Calu3 (cell line): ENCODE measurements around the gene AGBL1. TPM values are rescaled to one million over a fixed set of nuclear protein-coding genes. Genes with fewer than 3 reads are reported as not detected.

ENCODE experiments used
- BruUV-seq: library from RNA; stranded (reverse); fragments of 400-500 nt; replicated peaks from 2 replicates; lab custom pipeline; 2021; lab: Mats Ljungman, UMichigan
- CTCF ChIA-PET: fragments of 300-600 bp; sonication (Branson Sonifier 250); formaldehyde crosslinking; loops from one replicate; lab custom pipeline; 2022; ENCODE audit warnings: antibody characterized with exemption; lab: Charles Lee
- DNase-seq: peaks from one replicate; pipeline ENCODE4 v3.0.0; 2022
- H3K27ac Mint-ChIP-seq: one replicate; pipeline ENCODE4 v1.8.0; 2022; ENCODE audit warnings: mixed read lengths; ENCODE audit not compliant: unreplicated experiment
- H3K27me3 Mint-ChIP-seq: one replicate; pipeline ENCODE4 v1.8.0; 2022; ENCODE audit warnings: mixed read lengths; ENCODE audit not compliant: unreplicated experiment
- H3K36me3 Mint-ChIP-seq: one replicate; pipeline ENCODE4 v1.8.0; 2022; ENCODE audit warnings: mild to moderate bottlenecking, moderate library complexity, mixed read lengths; ENCODE audit not compliant: insufficient read depth, unreplicated experiment
- H3K4me1 Mint-ChIP-seq: one replicate; pipeline ENCODE4 v1.8.0; 2022; ENCODE audit warnings: mild to moderate bottlenecking, low read depth, mixed read lengths; ENCODE audit not compliant: unreplicated experiment
- H3K4me3 Mint-ChIP-seq: one replicate; pipeline ENCODE4 v1.8.0; 2022; ENCODE audit warnings: mild to moderate bottlenecking, low read depth, moderate library complexity, mixed read lengths; ENCODE audit not compliant: unreplicated experiment
- H3K9me3 Mint-ChIP-seq: one replicate; pipeline ENCODE4 v1.8.0; 2022; ENCODE audit warnings: low read depth, mixed read lengths; ENCODE audit not compliant: unreplicated experiment
- CTCF ChIP-seq: fragments of 200-600 bp; IDR thresholded peaks from one replicate; pipeline ENCODE4 v1.8.0; 2022; ENCODE audit warnings: antibody characterized with exemption; ENCODE audit not compliant: unreplicated experiment
- intact Hi-C: fragments of 100-400 bp; cut with micrococcal nuclease; formaldehyde crosslinking; loops from one replicate; pipeline ENCODE4 v1.10.0; 2022; ENCODE audit not compliant: unreplicated experiment
- total RNA-seq: library from RNA; stranded (reverse); gene quantifications from 2 replicates; pipeline ENCODE4 v1.2.3, GENCODE V29; 2022

AGBL1 gene
- total RNA-seq, 1 experiment from 2014 or later, result not detected

DNA sequence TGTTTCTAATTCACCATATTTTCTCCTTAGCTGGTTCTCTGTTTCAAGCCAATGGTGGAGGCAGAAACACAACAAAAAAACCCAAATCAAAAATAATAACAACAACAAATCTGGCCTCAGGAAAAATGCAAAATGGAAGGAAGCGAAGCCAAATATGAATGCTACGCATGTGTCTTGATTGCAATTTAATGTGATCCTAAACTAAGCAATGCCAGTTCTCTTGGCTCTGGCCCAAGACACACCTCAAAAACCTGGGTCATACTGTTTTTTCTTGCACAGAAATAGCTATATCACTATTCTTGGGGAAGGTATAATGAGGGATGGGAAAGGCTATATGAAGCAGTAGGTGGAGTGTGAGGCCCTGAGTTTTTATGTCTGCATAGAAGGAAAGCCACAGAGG lies 724.7 kb downstream of the AGBL1 start:
- Mint-ChIP-seq H3K9me3 (peaks cover 6% of the 10 kb centered on the region), H3K4me1 (no peaks in the 10 kb centered on the region), H3K27me3 (no peaks in the 10 kb centered on the region), H3K36me3 (no peaks in the 10 kb centered on the region), H3K27ac (no peak overlapping the region), H3K4me3 (no peak overlapping the region)
- CTCF ChIA-PET, result interaction anchor here (0.7 kb wide), 1 partner anchor 922 kb away, joined by 3 read pairs; no protein-coding TSS in a partner anchor
- no peak for DNase-seq
- no TSS peak for BruUV-seq
- intact Hi-C loops, result no loop called here
- no peak for TF ChIP-seq CTCF

- TF ChIP-seq CTCF, result no peak
- no TSS peak for BruUV-seq
- no peaks in the 10 kb centered on the region for H3K27me3 Mint-ChIP-seq
- H3K4me3 Mint-ChIP-seq, result no peak overlapping the region
- peaks cover 13% of the 10 kb centered on the region for H3K9me3 Mint-ChIP-seq
- CTCF ChIA-PET, result no interaction called here
- no peaks in the 10 kb centered on the region for H3K36me3 Mint-ChIP-seq
- no peak overlapping the region for H3K27ac Mint-ChIP-seq
- no peak for DNase-seq
- intact Hi-C loops, result no loop called here
- no peaks in the 10 kb centered on the region for H3K4me1 Mint-ChIP-seq
These were observed 730.7 kb downstream of the AGBL1 start for GRCh38 chr15:86810329-86810728.

GRCh38 chr15:86813892-86814291 lies 734.2 kb downstream of the AGBL1 start:
- no peak overlapping the region for H3K4me3 Mint-ChIP-seq

DNA sequence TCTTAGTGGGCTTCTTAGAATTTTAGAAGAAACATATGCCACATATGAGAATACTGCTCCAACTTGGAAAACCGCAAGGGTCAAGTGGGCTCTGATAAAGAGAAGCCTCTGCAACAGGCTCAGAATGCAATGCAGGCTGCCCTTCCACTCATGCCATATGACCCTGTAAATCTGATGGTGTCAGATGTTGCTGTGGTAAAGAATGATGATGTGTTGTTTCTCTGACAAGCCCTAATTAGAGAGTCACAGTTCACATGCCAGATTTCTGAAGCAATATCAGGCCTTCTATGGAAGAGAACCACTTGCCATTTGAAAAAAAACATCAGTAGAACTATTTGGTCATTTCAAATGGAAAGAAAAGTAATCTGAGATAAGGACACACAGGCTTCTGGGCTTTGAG lies 749.6 kb downstream of the AGBL1 start:
- intact Hi-C loops, result no loop called here
- Mint-ChIP-seq H3K27ac (no peak overlapping the region), H3K4me1 (no peaks in the 10 kb centered on the region), H3K9me3 (peaks cover 14% of the 10 kb centered on the region), H3K4me3 (no peak overlapping the region), H3K36me3 (no peaks in the 10 kb centered on the region), H3K27me3 (no peaks in the 10 kb centered on the region)
- CTCF ChIA-PET, result no interaction called here
- TF ChIP-seq CTCF, result no peak
- BruUV-seq, result no TSS peak
- no peak for DNase-seq

More at GRCh38 chr15:86813892-86814291, 734.2 kb downstream of the AGBL1 start:
- intact Hi-C loops, result no loop called here
- TF ChIP-seq CTCF, result no peak
- BruUV-seq, result no TSS peak
- no peak overlapping the region for H3K27ac Mint-ChIP-seq
- no peaks in the 10 kb centered on the region for H3K4me1 Mint-ChIP-seq
- no peaks in the 10 kb centered on the region for H3K36me3 Mint-ChIP-seq
- no peak for DNase-seq
- peaks cover 27% of the 10 kb centered on the region for H3K9me3 Mint-ChIP-seq
- no peaks in the 10 kb centered on the region for H3K27me3 Mint-ChIP-seq
- CTCF ChIA-PET, result no interaction called here
